Panc1 (cell line): ENCODE data around the gene MAP3K12.
A peak's percentile ranks its signal among the peaks of the same experiment; 100 is the strongest.

ENCODE experiments used
- CTCF ChIP-seq: fragments of 450-650 bp; IDR thresholded peaks from 2 replicates; pipeline ENCODE4 v1.5.1; 2017; ENCODE audit warnings: mild to moderate bottlenecking
- POLR2AphosphoS5 ChIP-seq: IDR thresholded peaks from 2 replicates; pipeline ENCODE4 v1.6.1; 2012; ENCODE audit warnings: mild to moderate bottlenecking, low read depth, low read length, moderate library complexity
- REST ChIP-seq, 2 experiments: IDR thresholded peaks; 2 replicates each; pipeline ENCODE4 v1.6.1; 2011 to 2012; ENCODE audit warnings: low read depth in 2 of 2, control low read depth in 1 of 2, low read length in 1 of 2, mild to moderate bottlenecking in 1 of 2, moderate library complexity in 1 of 2; ENCODE audit not compliant: insufficient read depth in 1 of 2
- TCF7L2 ChIP-seq: IDR thresholded peaks from 2 replicates; pipeline ENCODE4 v1.6.1; 2011; ENCODE audit warnings: mild to moderate bottlenecking, low read depth, low read length, inconsistent platforms

GRCh38 chr12:53451661-53452158 is 47.5 kb downstream of the MAP3K12 start, which contains the start of gene PCBP2:
- TF ChIP-seq CTCF (peak; percentile 93), POLR2AphosphoS5 (peak; percentile 75), REST (IDR thresholded peaks at IDR 0.05; ENCODE audit: insufficient read depth in 1 of 2, low read depth in 2 of 2, low read length in 1 of 2) (peak in 1 of 2 experiments; percentile 60; a peak in 1 of 4 replicates), TCF7L2 (peak; percentile 93)
